Brain microvascular endothelial cell (primary cell): ENCODE measurements around the gene IDI1.
"Not testable (repeated sequence)": the region's sequence is repeated elsewhere in the genome, so short reads cannot be mapped to it uniquely, and the experiment has no call there.

Source experiments
- DNase-seq: peaks from one replicate; pipeline ENCODE4 v3.0.0-alpha.2; 2020
- H3K27ac ChIP-seq: fragments of 250-450 bp; sonication (Bioruptor Pico); 2 replicates; pipeline ENCODE4 v1.5.1; 2020; ENCODE audit warnings: mild to moderate bottlenecking, moderate library complexity
- H3K27me3 ChIP-seq: fragments of 250-450 bp; sonication (Bioruptor Pico); replicated peaks from 2 replicates; pipeline ENCODE4 v1.5.1; 2020; ENCODE audit warnings: mild to moderate bottlenecking
- H3K36me3 ChIP-seq: fragments of 250-450 bp; sonication (Bioruptor Pico); replicated peaks from 2 replicates; pipeline ENCODE4 v1.5.1; 2020; ENCODE audit warnings: mild to moderate bottlenecking
- H3K4me3 ChIP-seq: 2 replicates; pipeline ENCODE4 v1.5.1; 2011; ENCODE audit warnings: low read depth, mild to moderate bottlenecking, control low read depth, low read length, moderate library complexity
- in situ Hi-C: cut with HindIII; loops from 2 replicates; pipeline ENCODE4 v1.10.0; 2017; ENCODE audit warnings: low sequenced_read_pairs, low pct_ligation_motif_present
- TF ChIP-seq, protein P1 (sequence below): IDR thresholded peaks from 2 replicates; pipeline ENCODE4 v1.5.1; 2011; ENCODE audit warnings: low read depth, mild to moderate bottlenecking, moderate library complexity, low read length, control low read depth, inconsistent platforms; ENCODE audit errors: missing control alignments

The IDI1 gene

DNA sequence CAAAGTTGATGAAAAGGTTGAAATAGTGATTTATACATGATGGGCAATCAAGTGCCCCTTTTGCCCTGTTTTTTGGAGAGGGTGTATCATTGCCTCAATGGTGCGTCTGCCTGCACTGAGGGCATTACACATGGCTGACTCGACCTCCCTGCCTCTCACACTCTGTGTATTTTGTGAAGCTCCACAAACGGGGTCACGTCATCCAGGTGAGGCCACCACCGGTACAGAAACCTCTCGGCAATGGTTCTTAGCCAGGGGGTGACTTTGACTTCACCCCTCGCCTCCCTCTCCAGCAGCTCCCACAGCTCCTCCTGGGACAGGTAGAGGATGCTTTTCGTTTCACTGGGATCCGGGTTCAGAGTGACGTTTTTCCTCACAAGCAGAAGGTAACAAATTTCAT is 29.6 kb downstream of the IDI1 start:
- Histone ChIP-seq H3K36me3 (peaks cover 44% of the 10 kb centered on the region), H3K27ac (no peak overlapping the region), H3K27me3 (no peaks in the 10 kb centered on the region), H3K4me3 (no peak overlapping the region)
- DNase-seq, result no peak
- TF ChIP-seq, protein P1, sequence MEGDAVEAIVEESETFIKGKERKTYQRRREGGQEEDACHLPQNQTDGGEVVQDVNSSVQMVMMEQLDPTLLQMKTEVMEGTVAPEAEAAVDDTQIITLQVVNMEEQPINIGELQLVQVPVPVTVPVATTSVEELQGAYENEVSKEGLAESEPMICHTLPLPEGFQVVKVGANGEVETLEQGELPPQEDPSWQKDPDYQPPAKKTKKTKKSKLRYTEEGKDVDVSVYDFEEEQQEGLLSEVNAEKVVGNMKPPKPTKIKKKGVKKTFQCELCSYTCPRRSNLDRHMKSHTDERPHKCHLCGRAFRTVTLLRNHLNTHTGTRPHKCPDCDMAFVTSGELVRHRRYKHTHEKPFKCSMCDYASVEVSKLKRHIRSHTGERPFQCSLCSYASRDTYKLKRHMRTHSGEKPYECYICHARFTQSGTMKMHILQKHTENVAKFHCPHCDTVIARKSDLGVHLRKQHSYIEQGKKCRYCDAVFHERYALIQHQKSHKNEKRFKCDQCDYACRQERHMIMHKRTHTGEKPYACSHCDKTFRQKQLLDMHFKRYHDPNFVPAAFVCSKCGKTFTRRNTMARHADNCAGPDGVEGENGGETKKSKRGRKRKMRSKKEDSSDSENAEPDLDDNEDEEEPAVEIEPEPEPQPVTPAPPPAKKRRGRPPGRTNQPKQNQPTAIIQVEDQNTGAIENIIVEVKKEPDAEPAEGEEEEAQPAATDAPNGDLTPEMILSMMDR, result no peak
- in situ Hi-C loops, result no loop called here

DNA sequence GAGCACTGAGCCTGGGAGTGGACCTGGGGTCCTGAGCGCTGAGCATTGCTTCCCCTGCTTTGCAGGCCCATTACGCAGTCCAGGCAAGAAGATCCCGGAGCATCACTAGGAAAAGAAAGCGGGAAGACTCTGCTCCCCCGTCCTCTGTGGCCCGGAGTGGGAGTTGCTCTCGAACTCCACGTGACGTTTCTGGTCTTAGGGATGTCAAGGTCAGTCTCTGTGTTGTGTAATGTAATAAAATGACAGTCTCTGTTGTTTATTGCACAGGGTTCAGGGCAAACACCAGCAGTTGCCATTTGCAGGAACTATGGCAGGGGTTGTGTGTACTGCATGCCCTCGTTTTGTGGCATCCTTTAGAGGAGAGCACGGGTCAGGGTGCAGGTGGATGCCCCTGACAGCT is 33.2 kb downstream of the IDI1 start:
- in situ Hi-C loops, result no loop called here
- Histone ChIP-seq H3K36me3 (peaks cover 78% of the 10 kb centered on the region), H3K27me3 (no peaks in the 10 kb centered on the region), H3K27ac (no peak overlapping the region), H3K4me3 (no peak overlapping the region)
- TF ChIP-seq, protein P1, result no peak
- DNase-seq, result no peak

DNA sequence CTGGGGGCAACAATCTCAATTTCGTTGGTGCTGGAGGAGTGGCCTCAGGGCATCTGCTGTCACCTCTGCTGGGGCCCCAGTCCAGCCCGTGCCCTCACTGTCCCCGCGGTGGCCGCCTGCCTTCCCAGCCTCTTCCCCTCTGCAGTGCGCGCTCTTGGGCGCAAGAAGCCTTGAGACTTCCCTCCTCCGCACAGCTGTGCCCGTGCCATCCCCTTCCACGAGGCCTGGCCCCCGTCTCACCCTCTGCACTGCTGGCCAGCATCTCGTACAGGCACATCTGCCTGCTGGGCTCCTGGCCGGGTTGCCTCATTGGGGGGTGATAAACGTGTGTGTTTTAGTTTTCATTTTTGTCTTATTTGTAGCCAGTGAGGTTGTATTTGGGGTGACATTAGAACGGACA is 37.2 kb downstream of the IDI1 start:
- in situ Hi-C loops, result no loop called here
- TF ChIP-seq, protein P1, result no peak
- Histone ChIP-seq H3K27ac (no peak overlapping the region), H3K36me3 (peaks cover 80% of the 10 kb centered on the region), H3K4me3 (no peak overlapping the region), H3K27me3 (no peaks in the 10 kb centered on the region)
- DNase-seq, result no peak

DNA sequence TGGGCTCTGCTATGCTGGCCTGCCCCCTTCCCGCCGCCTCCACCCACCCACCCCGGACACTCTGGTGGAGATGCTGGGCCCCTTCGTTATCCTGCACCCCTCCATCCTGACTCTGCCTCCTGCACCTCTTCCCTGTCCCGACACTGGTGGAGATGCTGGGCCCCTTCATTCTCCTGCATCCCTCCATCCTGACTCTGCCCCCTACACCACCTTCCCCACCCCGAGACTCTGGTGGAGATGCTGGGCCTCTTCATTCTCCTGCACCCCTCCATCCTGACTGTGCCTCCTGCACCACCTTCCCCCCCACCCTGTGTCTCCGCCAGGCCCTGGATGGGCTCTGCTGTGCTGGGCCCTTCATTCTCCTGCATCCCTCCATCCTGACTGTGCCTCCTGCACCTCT is 38.2 kb downstream of the IDI1 start:
- in situ Hi-C loops, result no loop called here
- no peak overlapping the region for H3K4me3 ChIP-seq
- no peaks in the 10 kb centered on the region for H3K27me3 ChIP-seq
- peaks cover 81% of the 10 kb centered on the region for H3K36me3 ChIP-seq
- TF ChIP-seq, protein P1, result no peak
- no peak for DNase-seq
- H3K27ac ChIP-seq, result no peak overlapping the region

DNA sequence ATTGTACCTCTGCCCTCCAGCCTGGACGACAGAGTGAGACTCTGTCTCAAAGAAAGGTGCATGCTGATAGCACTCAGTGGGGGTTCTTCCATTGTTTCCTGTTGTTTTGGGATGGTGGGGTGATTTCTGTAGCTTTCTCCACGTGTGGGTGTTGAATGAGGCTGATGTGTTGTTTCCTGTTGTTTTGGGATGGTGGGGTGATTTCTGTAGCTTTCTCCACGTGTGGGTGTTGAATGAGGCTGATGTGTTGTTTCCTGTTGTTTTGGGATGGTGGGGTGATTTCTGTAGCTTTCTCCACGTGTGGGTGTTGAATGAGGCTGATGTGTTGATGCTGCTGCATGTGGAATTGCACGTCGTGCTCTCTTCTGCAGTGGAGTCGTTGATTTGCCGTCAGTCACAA is 39.0 kb downstream of the IDI1 start:
- H3K4me3 ChIP-seq, H3K27ac ChIP-seq, H3K27me3 ChIP-seq, in situ Hi-C loops, DNase-seq: not testable (repeated sequence)
- peaks cover 87% of the 10 kb centered on the region for H3K36me3 ChIP-seq

DNA sequence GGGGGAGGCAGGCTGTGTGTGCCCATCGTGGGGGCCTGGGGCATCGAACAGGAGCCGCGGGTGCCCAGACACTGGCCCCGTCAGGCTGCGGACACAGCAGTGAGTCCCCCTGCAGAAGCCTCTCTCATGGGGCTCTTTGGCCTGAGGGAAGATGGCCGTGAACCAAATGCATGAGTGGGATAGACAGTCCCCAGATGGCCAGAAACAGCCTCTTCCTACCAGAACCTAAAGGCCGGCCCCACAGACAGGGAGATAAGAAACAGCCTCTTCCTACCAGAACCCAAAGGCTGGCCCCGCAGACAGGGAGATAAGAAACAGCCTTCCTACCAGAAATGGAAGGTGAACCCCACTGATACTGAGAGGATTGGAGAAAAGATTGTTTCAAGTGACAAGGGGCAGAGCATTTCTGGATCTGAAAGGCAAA is 39.8 kb downstream of the IDI1 start:
- Histone ChIP-seq H3K36me3 (peaks cover 92% of the 10 kb centered on the region), H3K4me3 (no peak overlapping the region), H3K27me3 (no peaks in the 10 kb centered on the region), H3K27ac (no peak overlapping the region)
- no peak for DNase-seq
- TF ChIP-seq, protein P1, result no peak
- in situ Hi-C loops, result no loop called here
